MM.1S (cell line): ENCODE measurements around the gene AQR.

ENCODE experiments used
- DNase-seq: peaks from one replicate; pipeline ENCODE4 v3.0.0-alpha.2; 2015
- H2AFZ ChIP-seq: fragments of 300-600 bp; sonication (generic); 2 replicates; pipeline ENCODE4 v1.6.0; 2016; ENCODE audit warnings: antibody characterized with exemption, low read length
- H3F3A ChIP-seq: fragments of 300-600 bp; sonication (generic); 2 replicates; pipeline ENCODE4 v1.6.1; 2016; ENCODE audit warnings: mild to moderate bottlenecking, antibody characterized with exemption, low read length, moderate library complexity, mixed read lengths; ENCODE audit not compliant: insufficient read depth
- H3K27ac ChIP-seq: fragments of 300-600 bp; sonication (generic); 2 replicates; pipeline ENCODE4 v1.5.1; 2016; ENCODE audit warnings: mild to moderate bottlenecking, low read length
- H3K27me3 ChIP-seq: fragments of 300-600 bp; sonication (generic); replicated peaks from 2 replicates; pipeline ENCODE4 v1.6.0; 2016; ENCODE audit warnings: low read length; ENCODE audit not compliant: insufficient read depth
- H3K36me3 ChIP-seq: fragments of 300-600 bp; sonication (generic); replicated peaks from 2 replicates; pipeline ENCODE4 v1.6.1; 2016; ENCODE audit warnings: mild to moderate bottlenecking, low read length, mixed read lengths; ENCODE audit not compliant: insufficient read depth
- H3K4me1 ChIP-seq: fragments of 300-600 bp; sonication (generic); 2 replicates; pipeline ENCODE4 v1.6.1; 2016; ENCODE audit warnings: low read length, mixed read lengths
- H3K4me2 ChIP-seq: fragments of 300-600 bp; sonication (generic); 2 replicates; pipeline ENCODE4 v1.6.0; 2016; ENCODE audit warnings: low read depth, low read length
- H3K4me3 ChIP-seq: fragments of 300-600 bp; sonication (generic); 2 replicates; pipeline ENCODE4 v1.5.1; 2016; ENCODE audit warnings: low read length, mixed read lengths
- H3K79me2 ChIP-seq: fragments of 300-600 bp; sonication (generic); 2 replicates; pipeline ENCODE4 v1.6.1; 2016; ENCODE audit warnings: mixed run types, low read length, mixed read lengths
- H3K9ac ChIP-seq: fragments of 300-600 bp; sonication (generic); 2 replicates; pipeline ENCODE4 v1.6.1; 2016; ENCODE audit warnings: low read length, mixed read lengths
- H3K9me2 ChIP-seq: fragments of 300-600 bp; sonication (generic); replicated peaks from 2 replicates; pipeline ENCODE4 v1.6.1; 2016; ENCODE audit warnings: mild to moderate bottlenecking, low read length, mixed read lengths; ENCODE audit not compliant: insufficient read depth
- H3K9me3 ChIP-seq: fragments of 300-600 bp; sonication (generic); replicated peaks from 2 replicates; pipeline ENCODE4 v1.6.1; 2016; ENCODE audit warnings: mild to moderate bottlenecking, low read length, mixed read lengths; ENCODE audit not compliant: insufficient read depth
- H4K20me1 ChIP-seq: fragments of 300-600 bp; sonication (generic); 2 replicates; pipeline ENCODE4 v1.6.1; 2016; ENCODE audit warnings: mild to moderate bottlenecking, low read length, moderate library complexity, mixed read lengths; ENCODE audit not compliant: insufficient read depth
- EZH2 ChIP-seq: fragments of 300-600 bp; sonication (generic); optimal IDR thresholded peaks from 2 replicates; pipeline ENCODE3; 2017; ENCODE audit warnings: low read depth, mild to moderate bottlenecking, antibody characterized with exemption, low read length, mixed read lengths
- EZH2phosphoT487 ChIP-seq: fragments of 300-600 bp; sonication (generic); IDR thresholded peaks from 2 replicates; pipeline ENCODE4 v1.6.1; 2018; ENCODE audit warnings: antibody characterized with exemption, low read length
- TF ChIP-seq, protein P1 (sequence below): fragments of 300-600 bp; sonication (generic); IDR thresholded peaks from 2 replicates; pipeline ENCODE4 v1.5.1; 2016; ENCODE audit warnings: antibody characterized with exemption, low read length, mixed read lengths

Gene AQR

DNA sequence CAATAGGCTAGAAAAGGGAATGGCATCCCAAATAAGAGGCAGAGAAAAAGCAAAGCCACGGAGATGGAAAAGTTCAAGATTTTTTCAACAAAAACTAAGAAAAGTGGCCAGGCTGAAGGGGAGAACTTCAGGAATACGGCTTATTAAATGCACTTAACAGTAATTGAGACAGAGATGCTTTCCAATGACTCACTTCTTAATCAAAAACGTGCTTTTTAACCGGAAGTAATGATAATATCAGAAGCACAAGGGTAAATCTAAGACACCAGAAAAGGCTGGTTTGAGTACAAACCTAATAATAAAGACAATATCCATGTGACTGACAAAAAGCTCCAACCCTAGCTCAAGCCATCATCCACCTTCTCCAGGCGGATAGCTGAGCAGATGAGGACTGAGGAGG, 149.4 kb downstream of the AQR start:
- Histone ChIP-seq H3K4me1 (no peaks in the 10 kb centered on the region), H3F3A (no peaks in the 10 kb centered on the region), H3K9me3 (no peaks in the 10 kb centered on the region), H3K36me3 (no peaks in the 10 kb centered on the region), H3K4me2 (no peak overlapping the region), H4K20me1 (no peaks in the 10 kb centered on the region), H3K27ac (no peak overlapping the region), H3K9me2 (no peaks in the 10 kb centered on the region), H3K4me3 (no peak overlapping the region), H2AFZ (no peak overlapping the region), H3K79me2 (no peaks in the 10 kb centered on the region), H3K27me3 (no peaks in the 10 kb centered on the region), H3K9ac (no peak overlapping the region)
- no peak for DNase-seq
- TF ChIP-seq EZH2, result no peak
- TF ChIP-seq EZH2phosphoT487, result no peak
- TF ChIP-seq, protein P1, sequence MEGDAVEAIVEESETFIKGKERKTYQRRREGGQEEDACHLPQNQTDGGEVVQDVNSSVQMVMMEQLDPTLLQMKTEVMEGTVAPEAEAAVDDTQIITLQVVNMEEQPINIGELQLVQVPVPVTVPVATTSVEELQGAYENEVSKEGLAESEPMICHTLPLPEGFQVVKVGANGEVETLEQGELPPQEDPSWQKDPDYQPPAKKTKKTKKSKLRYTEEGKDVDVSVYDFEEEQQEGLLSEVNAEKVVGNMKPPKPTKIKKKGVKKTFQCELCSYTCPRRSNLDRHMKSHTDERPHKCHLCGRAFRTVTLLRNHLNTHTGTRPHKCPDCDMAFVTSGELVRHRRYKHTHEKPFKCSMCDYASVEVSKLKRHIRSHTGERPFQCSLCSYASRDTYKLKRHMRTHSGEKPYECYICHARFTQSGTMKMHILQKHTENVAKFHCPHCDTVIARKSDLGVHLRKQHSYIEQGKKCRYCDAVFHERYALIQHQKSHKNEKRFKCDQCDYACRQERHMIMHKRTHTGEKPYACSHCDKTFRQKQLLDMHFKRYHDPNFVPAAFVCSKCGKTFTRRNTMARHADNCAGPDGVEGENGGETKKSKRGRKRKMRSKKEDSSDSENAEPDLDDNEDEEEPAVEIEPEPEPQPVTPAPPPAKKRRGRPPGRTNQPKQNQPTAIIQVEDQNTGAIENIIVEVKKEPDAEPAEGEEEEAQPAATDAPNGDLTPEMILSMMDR, result no peak

DNA sequence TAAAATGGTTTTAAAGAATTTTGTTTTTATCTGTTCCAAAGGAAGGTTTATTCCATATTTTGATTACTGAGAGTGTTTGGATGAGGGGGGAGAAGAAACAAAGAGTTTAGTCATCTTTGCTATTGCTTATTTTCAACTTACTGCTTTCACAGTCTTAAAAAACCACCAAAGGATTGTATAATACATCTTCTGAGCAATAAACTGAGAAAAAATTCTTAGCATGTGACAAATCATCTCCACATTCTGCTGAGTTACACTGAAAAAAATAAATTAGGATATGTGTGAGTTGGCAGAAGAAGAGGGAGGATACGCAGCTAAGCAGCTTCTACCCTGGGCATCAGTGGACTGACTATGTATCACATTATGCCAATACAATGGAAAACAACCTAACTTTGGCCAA, 151.0 kb downstream of the AQR start:
- no peaks in the 10 kb centered on the region for H3K27me3 ChIP-seq
- DNase-seq, result no peak
- no peaks in the 10 kb centered on the region for H3K9me2 ChIP-seq
- H3K4me1 ChIP-seq, result no peaks in the 10 kb centered on the region
- no peaks in the 10 kb centered on the region for H3F3A ChIP-seq
- no peaks in the 10 kb centered on the region for H3K79me2 ChIP-seq
- H3K9ac ChIP-seq, result no peak overlapping the region
- H2AFZ ChIP-seq, result no peak overlapping the region
- H4K20me1 ChIP-seq, result no peaks in the 10 kb centered on the region
- H3K4me2 ChIP-seq, result no peak overlapping the region
- H3K4me3 ChIP-seq, result no peak overlapping the region
- no peak for TF ChIP-seq EZH2phosphoT487
- no peak for TF ChIP-seq EZH2
- TF ChIP-seq, protein P1, result no peak
- no peaks in the 10 kb centered on the region for H3K9me3 ChIP-seq
- H3K36me3 ChIP-seq, result no peaks in the 10 kb centered on the region
- H3K27ac ChIP-seq, result no peak overlapping the region

DNA sequence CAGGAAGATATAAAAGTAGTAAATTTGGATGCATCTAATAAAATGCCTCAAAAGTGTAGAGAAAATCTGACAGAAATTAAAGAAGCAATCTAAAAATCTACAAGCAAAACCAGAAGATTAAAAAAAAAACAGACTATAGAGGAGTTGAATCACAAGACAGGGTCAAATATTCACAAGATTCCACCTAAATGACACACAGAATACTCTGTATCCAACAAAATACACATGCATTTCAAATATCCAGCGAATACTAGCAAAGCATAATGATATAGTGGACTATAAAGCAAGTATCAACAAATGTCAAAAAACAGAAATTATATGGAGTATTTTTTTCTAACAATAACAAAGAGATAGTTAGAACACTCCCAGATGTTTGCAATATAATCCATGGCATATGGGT, 153.7 kb downstream of the AQR start:
- H3K79me2 ChIP-seq, result no peaks in the 10 kb centered on the region
- no peak overlapping the region for H2AFZ ChIP-seq
- H3K36me3 ChIP-seq, result no peaks in the 10 kb centered on the region
- H3K27ac ChIP-seq, result no peak overlapping the region
- no peak overlapping the region for H3K9ac ChIP-seq
- no peaks in the 10 kb centered on the region for H3K9me2 ChIP-seq
- H3K9me3 ChIP-seq, result no peaks in the 10 kb centered on the region
- H3K4me2 ChIP-seq, result no peak overlapping the region
- TF ChIP-seq, protein P1, result no peak
- TF ChIP-seq EZH2phosphoT487 (no peak), EZH2 (no peak)
- H3K27me3 ChIP-seq, result no peaks in the 10 kb centered on the region
- no peaks in the 10 kb centered on the region; the same call in 1 of the 2 replicates for H3F3A ChIP-seq
- no peak for DNase-seq
- H3K4me3 ChIP-seq, result no peak overlapping the region
- peaks cover 13% of the 10 kb centered on the region for H3K4me1 ChIP-seq
- no peaks in the 10 kb centered on the region for H4K20me1 ChIP-seq
